ENCODE results near the gene FOXL3. TPM values are rescaled to one million over a fixed set of nuclear protein-coding genes. Genes with fewer than 3 reads are reported as not detected.
"Not testable (repeated sequence)": the region's sequence is repeated elsewhere in the genome, so short reads cannot be mapped to it uniquely, and the experiment has no call there.

Gene FOXL3
- total and polyA plus RNA-seq, 4 donors: not detected

GRCh38 chr7:262251-262572 lies 27.8 kb upstream of the FOXL3 start:
- Histone ChIP-seq H3K9ac (ENCODE audit: insufficient read depth in 1 of 2, low read length in 2 of 2) (no peak overlapping the region), H3K9me3 (ENCODE audit: control insufficient read depth in 4 of 4, insufficient read depth in 3 of 4, low read length in 3 of 4) (peaks cover 0 to 11% (median 2%) of the 10 kb centered on the region in 4 donors), H3K27me3 (ENCODE audit: control insufficient read depth in 3 of 3, insufficient read depth in 3 of 3, low read length in 2 of 3) (no peaks in the 10 kb centered on the region), H3K4me3 (no peak overlapping the region), H3K36me3 (ENCODE audit: control insufficient read depth in 4 of 4, insufficient read depth in 4 of 4, low read length in 4 of 4) (peaks cover 4 to 30% (median 13%) of the 10 kb centered on the region in 4 donors), H3K4me1 (ENCODE audit: control insufficient read depth in 5 of 5, insufficient read depth in 5 of 5, low read length in 5 of 5) (peaks cover 0 to 5% (median 0%) of the 10 kb centered on the region in 5 donors), H3K27ac (ENCODE audit: low read depth in 1 of 2, low read length in 1 of 2) (no peak overlapping the region)
- DNase-seq (no peak), ATAC-seq (ENCODE audit: insufficient read depth, low FRiP score) (no peak)
- WGBS, 2 donors: 96 to 97% methylated on average over 9 of the region's 9 CpGs
- no peak for TF ChIP-seq CTCF (IDR thresholded peaks at IDR 0.05; ENCODE audit: control extremely low read depth, extremely low read depth)

GRCh38 chr7:262631-263311 lies 27.2 kb upstream of the FOXL3 start:
- H3K36me3 ChIP-seq (ENCODE audit: control insufficient read depth in 4 of 4, insufficient read depth in 4 of 4, low read length in 4 of 4): peaks cover 4 to 26% (median 12%) of the 10 kb centered on the region in 4 donors
- WGBS, 2 donors: 74 to 86% methylated on average over 18 to 22 of the region's 31 CpGs
- ATAC-seq (ENCODE audit: insufficient read depth, low FRiP score); H3K27ac ChIP-seq (ENCODE audit: low read depth in 1 of 2, low read length in 1 of 2); H3K9ac ChIP-seq (ENCODE audit: insufficient read depth in 1 of 2, low read length in 2 of 2); DNase-seq; H3K4me3 ChIP-seq; H3K4me1 ChIP-seq (ENCODE audit: control insufficient read depth in 5 of 5, insufficient read depth in 5 of 5, low read length in 5 of 5); H3K27me3 ChIP-seq (ENCODE audit: control insufficient read depth in 3 of 3, insufficient read depth in 3 of 3, low read length in 2 of 3): not testable (repeated sequence)
- peaks cover 0 to 11% (median 2%) of the 10 kb centered on the region in 4 donors for H3K9me3 ChIP-seq (ENCODE audit: control insufficient read depth in 4 of 4, insufficient read depth in 3 of 4, low read length in 3 of 4)
- TF ChIP-seq CTCF (IDR thresholded peaks at IDR 0.05; ENCODE audit: control extremely low read depth, extremely low read depth): peak; percentile 13

- H3K27me3 ChIP-seq (ENCODE audit: control insufficient read depth in 3 of 3, insufficient read depth in 3 of 3, low read length in 2 of 3): not testable (repeated sequence)
- TF ChIP-seq CTCF (IDR thresholded peaks at IDR 0.05; ENCODE audit: control extremely low read depth, extremely low read depth): peak; percentile 9
Observed at GRCh38 chr7:263483-264351, 26.3 kb upstream of the FOXL3 start.

More at GRCh38 chr7:263483-264351, 26.3 kb upstream of the FOXL3 start:
- H3K9me3 ChIP-seq (ENCODE audit: control insufficient read depth in 4 of 4, insufficient read depth in 3 of 4, low read length in 3 of 4): peaks cover 0 to 11% (median 2%) of the 10 kb centered on the region in 4 donors
- H3K27ac ChIP-seq (ENCODE audit: low read depth in 1 of 2, low read length in 1 of 2): peak overlapping the region in 1 of 2 donors; percentile 81
- WGBS, 2 donors: 45 to 46% methylated on average over 12 to 22 of the region's 37 CpGs
- not testable (repeated sequence) for H3K4me3 ChIP-seq; H3K4me1 ChIP-seq (ENCODE audit: control insufficient read depth in 5 of 5, insufficient read depth in 5 of 5, low read length in 5 of 5); H3K9ac ChIP-seq (ENCODE audit: insufficient read depth in 1 of 2, low read length in 2 of 2); DNase-seq; ATAC-seq (ENCODE audit: insufficient read depth, low FRiP score)
- peaks cover 4 to 20% (median 11%) of the 10 kb centered on the region in 4 donors for H3K36me3 ChIP-seq (ENCODE audit: control insufficient read depth in 4 of 4, insufficient read depth in 4 of 4, low read length in 4 of 4)
